SU-DHL-6 (cell line): ENCODE measurements around the gene SORBS2.

Source experiments
- H2AFZ ChIP-seq: fragments of 200-600 bp; sonication (generic); 2 replicates; pipeline ENCODE4 v1.6.1; 2014; ENCODE audit warnings: low read depth, mild to moderate bottlenecking, moderate library complexity, mixed read lengths, antibody characterized with exemption, low read length; ENCODE audit not compliant: severe bottlenecking
- H3F3A ChIP-seq: fragments of 200-600 bp; shearing (Covaris generic); 2 replicates; pipeline ENCODE4 v1.6.0; 2016; ENCODE audit warnings: antibody characterized with exemption, mild to moderate bottlenecking; ENCODE audit not compliant: insufficient read depth
- H3K27ac ChIP-seq: fragments of 200-600 bp; sonication (generic); 2 replicates; pipeline ENCODE4 v1.5.1; 2016; ENCODE audit warnings: low read depth, mild to moderate bottlenecking, low read length, moderate library complexity, mixed read lengths
- H3K27me3 ChIP-seq: fragments of 200-600 bp; sonication (generic), shearing (Covaris generic); 2 replicates; pipeline ENCODE4 v1.6.0; 2014; ENCODE audit warnings: mild to moderate bottlenecking, low read length
- H3K36me3 ChIP-seq: fragments of 200-600 bp; sonication (generic); 2 replicates; pipeline ENCODE4 v1.6.1; 2014; ENCODE audit warnings: mild to moderate bottlenecking, low read length, mixed read lengths
- H3K4me2 ChIP-seq: fragments of 300-600, 200-600 bp; shearing (Covaris generic), sonication (generic); 2 replicates; pipeline ENCODE4 v1.6.0; 2014; ENCODE audit warnings: low read length, low read depth, mild to moderate bottlenecking; ENCODE audit not compliant: poor library complexity, severe bottlenecking
- H3K4me3 ChIP-seq: fragments of 200-600 bp; sonication (generic); 2 replicates; pipeline ENCODE4 v1.5.1; 2014; ENCODE audit warnings: antibody characterized with exemption, low read length, mild to moderate bottlenecking, mixed read lengths; ENCODE audit not compliant: insufficient read depth, poor library complexity, severe bottlenecking
- H3K79me2 ChIP-seq: fragments of 200-600 bp; sonication (generic); 2 replicates; pipeline ENCODE4 v1.6.1; 2014; ENCODE audit warnings: mild to moderate bottlenecking, low read length, moderate library complexity; ENCODE audit not compliant: insufficient read depth
- H3K9ac ChIP-seq: fragments of 200-600 bp; sonication (generic); 2 replicates; pipeline ENCODE4 v1.7.0; 2014; ENCODE audit warnings: mild to moderate bottlenecking, low read length
- H3K9me2 ChIP-seq: fragments of 200-600 bp; sonication (generic); replicated peaks from 2 replicates; pipeline ENCODE4 v1.6.1; 2014; ENCODE audit warnings: low read length; ENCODE audit not compliant: insufficient read depth
- H3K9me3 ChIP-seq: fragments of 200-600 bp; sonication (generic); 2 replicates; pipeline ENCODE4 v1.6.1; 2014; ENCODE audit warnings: low read length, mixed read lengths; ENCODE audit not compliant: insufficient read depth
- H4K20me1 ChIP-seq: fragments of 200-600 bp; sonication (generic); 2 replicates; pipeline ENCODE4 v1.6.1; 2014; ENCODE audit warnings: low read depth, mild to moderate bottlenecking, antibody characterized with exemption, low read length, moderate library complexity, mixed read lengths
- EZH2phosphoT487 ChIP-seq: fragments of 200-600 bp; sonication (generic), shearing (Covaris generic); conservative IDR thresholded peaks from 2 replicates; pipeline ENCODE4 v1.6.1; 2018; ENCODE audit warnings: mild to moderate bottlenecking, antibody characterized with exemption, low read length, moderate library complexity, mixed read lengths
- TF ChIP-seq, protein P1 (sequence below): fragments of 200-600 bp; sonication (generic); IDR thresholded peaks from one replicate; pipeline ENCODE4 v1.5.1; 2017; ENCODE audit warnings: antibody characterized with exemption, mild to moderate bottlenecking, low read length, moderate library complexity; ENCODE audit not compliant: insufficient read depth, poor library complexity, severe bottlenecking

SORBS2 gene

DNA sequence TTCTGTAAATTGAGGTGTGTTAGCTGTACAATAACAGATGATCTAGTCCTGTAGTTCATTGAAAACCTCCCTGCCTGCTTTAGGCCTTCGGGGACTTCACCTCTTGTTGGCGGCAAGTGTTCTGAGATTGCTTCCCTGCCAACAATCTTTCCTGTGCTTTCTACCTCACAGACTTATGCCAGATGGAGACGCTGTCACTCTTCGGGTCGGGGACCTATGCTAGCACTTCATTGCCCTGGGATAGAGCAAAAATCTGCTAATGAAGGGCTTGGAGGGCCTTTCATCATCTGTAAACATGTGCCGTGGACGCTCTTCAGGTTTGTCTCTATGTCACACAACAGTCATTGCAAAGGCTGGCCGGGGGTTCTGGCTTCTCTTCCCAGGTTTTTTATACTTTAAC is 272.0 kb downstream of the SORBS2 start:
- Histone ChIP-seq H3K27me3 (no peaks in the 10 kb centered on the region), H3K9me2 (no peaks in the 10 kb centered on the region), H3K9ac (no peak overlapping the region), H3K36me3 (no peaks in the 10 kb centered on the region), H2AFZ (no peak overlapping the region), H4K20me1 (no peaks in the 10 kb centered on the region), H3K4me2 (no peak overlapping the region), H3K79me2 (no peaks in the 10 kb centered on the region), H3F3A (no peaks in the 10 kb centered on the region), H3K9me3 (no peaks in the 10 kb centered on the region), H3K27ac (no peak overlapping the region), H3K4me3 (no peak overlapping the region)
- TF ChIP-seq EZH2phosphoT487, result no peak
- TF ChIP-seq, protein P1, sequence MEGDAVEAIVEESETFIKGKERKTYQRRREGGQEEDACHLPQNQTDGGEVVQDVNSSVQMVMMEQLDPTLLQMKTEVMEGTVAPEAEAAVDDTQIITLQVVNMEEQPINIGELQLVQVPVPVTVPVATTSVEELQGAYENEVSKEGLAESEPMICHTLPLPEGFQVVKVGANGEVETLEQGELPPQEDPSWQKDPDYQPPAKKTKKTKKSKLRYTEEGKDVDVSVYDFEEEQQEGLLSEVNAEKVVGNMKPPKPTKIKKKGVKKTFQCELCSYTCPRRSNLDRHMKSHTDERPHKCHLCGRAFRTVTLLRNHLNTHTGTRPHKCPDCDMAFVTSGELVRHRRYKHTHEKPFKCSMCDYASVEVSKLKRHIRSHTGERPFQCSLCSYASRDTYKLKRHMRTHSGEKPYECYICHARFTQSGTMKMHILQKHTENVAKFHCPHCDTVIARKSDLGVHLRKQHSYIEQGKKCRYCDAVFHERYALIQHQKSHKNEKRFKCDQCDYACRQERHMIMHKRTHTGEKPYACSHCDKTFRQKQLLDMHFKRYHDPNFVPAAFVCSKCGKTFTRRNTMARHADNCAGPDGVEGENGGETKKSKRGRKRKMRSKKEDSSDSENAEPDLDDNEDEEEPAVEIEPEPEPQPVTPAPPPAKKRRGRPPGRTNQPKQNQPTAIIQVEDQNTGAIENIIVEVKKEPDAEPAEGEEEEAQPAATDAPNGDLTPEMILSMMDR, result no peak

DNA sequence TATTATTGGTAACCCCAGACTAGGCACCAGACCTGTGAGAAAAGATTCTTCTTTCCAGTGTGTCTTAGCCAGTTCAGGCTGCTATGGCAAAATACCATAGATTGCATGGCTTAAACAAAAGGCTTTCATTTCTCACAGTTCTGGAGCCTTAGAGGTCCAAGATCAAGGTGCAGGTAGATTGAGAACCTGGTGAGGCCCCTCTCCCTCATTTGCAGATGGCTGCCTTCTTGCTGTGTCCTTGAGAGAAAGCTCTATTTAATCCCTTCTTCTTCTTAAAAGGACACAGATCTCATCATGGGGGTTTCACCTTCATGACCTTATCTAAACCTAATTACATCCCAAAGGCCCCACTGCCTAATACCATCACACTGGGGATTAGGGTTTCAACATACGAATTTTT is 273.2 kb downstream of the SORBS2 start:
- Histone ChIP-seq H3K4me3 (no peak overlapping the region), H3K79me2 (no peaks in the 10 kb centered on the region), H3K27me3 (no peaks in the 10 kb centered on the region), H3K27ac (no peak overlapping the region), H3K9ac (no peak overlapping the region), H3K9me2 (no peaks in the 10 kb centered on the region), H3K36me3 (no peaks in the 10 kb centered on the region), H2AFZ (no peak overlapping the region), H4K20me1 (no peaks in the 10 kb centered on the region), H3K9me3 (no peaks in the 10 kb centered on the region), H3F3A (no peaks in the 10 kb centered on the region), H3K4me2 (no peak overlapping the region)
- TF ChIP-seq, protein P1, result no peak
- TF ChIP-seq EZH2phosphoT487, result no peak

DNA sequence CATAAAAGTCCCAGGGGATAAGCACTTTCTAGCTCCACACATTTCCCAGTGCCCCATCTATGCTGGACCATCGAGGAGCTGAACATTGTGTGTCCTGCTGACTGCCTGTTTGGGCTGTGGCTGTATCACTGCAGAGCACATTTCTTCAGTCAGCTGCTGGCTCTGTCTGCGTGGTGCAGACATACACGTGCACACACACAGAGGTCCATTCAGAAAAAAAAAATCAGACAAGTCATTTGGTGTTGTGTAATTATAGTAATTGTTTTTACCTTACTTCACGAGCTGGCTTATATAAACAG is 275.6 kb downstream of the SORBS2 start:
- Histone ChIP-seq H2AFZ (no peak overlapping the region), H3K27me3 (no peaks in the 10 kb centered on the region), H3F3A (no peaks in the 10 kb centered on the region), H3K4me3 (no peak overlapping the region), H3K9ac (no peak overlapping the region), H3K27ac (no peak overlapping the region), H3K36me3 (no peaks in the 10 kb centered on the region), H3K79me2 (no peaks in the 10 kb centered on the region), H3K4me2 (no peak overlapping the region), H3K9me3 (no peaks in the 10 kb centered on the region), H4K20me1 (no peaks in the 10 kb centered on the region), H3K9me2 (no peaks in the 10 kb centered on the region)
- TF ChIP-seq, protein P1, result no peak
- no peak for TF ChIP-seq EZH2phosphoT487
